Prostate gland (tissue), 2 donors: ENCODE data around the gene ZNF492. TPM values are rescaled to one million over a fixed set of nuclear protein-coding genes. Genes with fewer than 3 reads are reported as not detected.
"Not testable (repeated sequence)": the region's sequence is repeated elsewhere in the genome, so short reads cannot be mapped to it uniquely, and the experiment has no call there.

Experiments
- DNase-seq: peaks from one replicate; pipeline ENCODE4 v3.0.0-alpha.2; 2019; ENCODE audit warnings: low spot score
- H3K27ac ChIP-seq, 2 donors: fragments of 200-600 bp; sonication (generic); 2 replicates each; pipeline ENCODE4 v1.5.1; 2017 to 2019
- H3K27me3 ChIP-seq: fragments of 200-600 bp; sonication (generic); replicated peaks from 2 replicates; pipeline ENCODE4 v1.5.1; 2019; ENCODE audit not compliant: insufficient read depth
- H3K36me3 ChIP-seq, 2 donors: fragments of 200-600 bp; sonication (generic); 1 replicate in 1 of 2; 2 replicates in 1 of 2; pipeline versions ENCODE4 v1.5.1 to v1.8.1; 2017 to 2019
- H3K4me1 ChIP-seq: fragments of 200-600 bp; sonication (generic); replicated peaks from 2 replicates; pipeline ENCODE4 v1.5.1; 2019
- H3K4me3 ChIP-seq, 2 donors: fragments of 200-600 bp; sonication (generic); 2 replicates each; pipeline ENCODE4 v1.5.1; 2017 to 2019
- H3K9me3 ChIP-seq: fragments of 200-600 bp; sonication (generic); 2 replicates; pipeline ENCODE4 v1.5.1; 2017
- CTCF ChIP-seq, 4 experiments: fragments of 200-600 bp in 2 of 4; fragments of 450-650 bp in 2 of 4; sonication (generic) in 2 of 4; IDR thresholded peaks; 1 replicate in 3 of 4; 2 replicates in 1 of 4; pipeline ENCODE4 v1.5.1; 2016 to 2019; ENCODE audit warnings: antibody characterized with exemption in 4 of 4, mild to moderate bottlenecking in 2 of 4, moderate library complexity in 2 of 4
- POLR2A ChIP-seq: fragments of 450-650 bp; IDR thresholded peaks from one replicate; pipeline ENCODE4 v1.6.1; 2016; ENCODE audit warnings: antibody characterized with exemption, mild to moderate bottlenecking
- POLR2AphosphoS5 ChIP-seq: sonication (generic); formaldehyde crosslinking; IDR thresholded peaks from one replicate; pipeline ENCODE4 v1.6.1; 2017; ENCODE audit warnings: antibody characterized with exemption
- WGBS: methylation state at CpG from one replicate; pipeline ENCODE4 v1.1.5; 2018; 5-methylcytosine and 5-hydroxymethylcytosine counted together
- intact Hi-C: fragments of 100-400 bp; cut with DNase I; formaldehyde crosslinking; loops from one replicate; pipeline ENCODE4 v1.14.2; 2022
- total RNA-seq, 2 donors: library from RNA; depleted of rRNA; stranded (reverse); fragments of >200 nt; gene quantifications; one replicate each; pipeline ENCODE4 v1.1.0, GENCODE V29; 2016

The ZNF492 gene
- total RNA-seq, 2 donors from 2014 or later: 0.32 to 0.97 TPM

GRCh38 chr19:22627526-22627925, 6.6 kb upstream of the ZNF492 start:
- H3K4me3 ChIP-seq: no peak overlapping the region
- no peak for DNase-seq
- no peaks in the 10 kb centered on the region for H3K4me1 ChIP-seq
- H3K9me3 ChIP-seq: no peaks in the 10 kb centered on the region
- intact Hi-C loops: no loop called here
- WGBS: 91% methylated on average over 1 of the region's 1 CpG
- TF ChIP-seq CTCF (IDR thresholded peaks at IDR 0.05) (no peak), POLR2AphosphoS5 (no peak), POLR2A (no peak)
- no peaks in the 10 kb centered on the region for H3K36me3 ChIP-seq
- H3K27me3 ChIP-seq: no peaks in the 10 kb centered on the region
- H3K27ac ChIP-seq: no peak overlapping the region

GRCh38 chr19:22628401-22628800, 5.7 kb upstream of the ZNF492 start:
- 93% methylated on average over 6 of the region's 6 CpGs for WGBS
- Histone ChIP-seq H3K4me3 (no peak overlapping the region), H3K27ac (no peak overlapping the region), H3K36me3 (no peaks in the 10 kb centered on the region), H3K27me3 (no peaks in the 10 kb centered on the region), H3K9me3 (no peaks in the 10 kb centered on the region), H3K4me1 (no peaks in the 10 kb centered on the region)
- DNase-seq: no peak
- TF ChIP-seq CTCF (IDR thresholded peaks at IDR 0.05) (no peak), POLR2AphosphoS5 (no peak), POLR2A (no peak)
- intact Hi-C loops: no loop called here

DNA sequence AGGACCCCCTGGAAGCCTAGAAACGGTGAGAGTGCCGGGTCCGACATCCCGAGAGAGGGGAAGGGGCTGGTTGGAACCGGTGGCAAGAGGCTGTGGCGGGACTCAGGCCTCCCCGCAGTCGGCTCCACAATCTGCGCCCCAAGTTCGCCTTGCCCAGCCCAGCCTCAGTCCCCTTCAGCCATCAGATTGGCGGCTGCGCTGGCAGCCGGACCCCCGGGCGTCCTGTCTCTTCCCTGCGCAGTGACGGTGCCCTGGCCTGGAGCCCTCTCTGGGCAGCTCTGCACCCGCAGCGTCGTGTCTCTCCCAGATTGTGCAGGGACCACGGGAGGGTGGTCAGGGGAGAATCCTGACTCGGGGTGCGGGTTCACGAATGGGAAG, 315 bp downstream of the ZNF492 start:
- no peak for DNase-seq
- no peaks in the 10 kb centered on the region for H3K9me3 ChIP-seq
- TF ChIP-seq POLR2AphosphoS5 (no peak), CTCF (IDR thresholded peaks at IDR 0.05) (no peak), POLR2A (no peak)
- WGBS: under 1% methylated on average over 24 of the region's 24 CpGs
- no peaks in the 10 kb centered on the region for H3K4me1 ChIP-seq
- H3K4me3 ChIP-seq: peak overlapping the region; percentile 25 to 43
- intact Hi-C loops: no loop called here
- H3K27ac ChIP-seq: no peak overlapping the region
- no peaks in the 10 kb centered on the region for H3K27me3 ChIP-seq
- H3K36me3 ChIP-seq: no peaks in the 10 kb centered on the region

GRCh38 chr19:22685493-22685892, 51.4 kb downstream of the ZNF492 start:
- H3K4me1 ChIP-seq, DNase-seq, H3K27ac ChIP-seq, H3K4me3 ChIP-seq, H3K36me3 ChIP-seq, H3K27me3 ChIP-seq, H3K9me3 ChIP-seq, intact Hi-C loops: not testable (repeated sequence)
- WGBS: 95% methylated on average over 2 of the region's 2 CpGs

- H3K27ac ChIP-seq, H3K27me3 ChIP-seq, H3K9me3 ChIP-seq, H3K4me1 ChIP-seq, H3K36me3 ChIP-seq, DNase-seq, intact Hi-C loops, H3K4me3 ChIP-seq: not testable (repeated sequence)
- WGBS: 93% methylated on average over 21 of the region's 22 CpGs
These were observed 68.5 kb downstream of the ZNF492 start for GRCh38 chr19:22702661-22703060.

DNA sequence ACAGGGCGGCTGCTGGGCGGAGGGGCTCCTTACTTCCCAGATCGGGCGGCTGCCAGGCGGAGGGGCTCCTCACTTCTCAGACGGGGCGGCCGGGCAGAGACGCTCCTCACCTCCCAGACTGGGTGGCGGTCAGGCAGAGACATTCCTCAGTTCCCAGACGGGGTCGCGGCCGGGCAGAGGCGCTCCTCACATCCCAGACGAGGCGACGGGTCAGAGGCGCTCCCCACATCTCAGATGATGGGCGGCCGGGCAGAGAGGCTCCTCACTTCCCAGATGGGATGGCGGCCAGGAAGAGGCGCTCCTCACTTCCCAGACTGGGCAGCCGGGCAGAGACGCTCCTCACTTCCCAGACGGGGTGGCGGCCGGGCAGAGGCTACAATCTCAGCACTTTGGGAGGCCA, 69.0 kb downstream of the ZNF492 start:
- H3K36me3 ChIP-seq, DNase-seq, H3K4me1 ChIP-seq, H3K27ac ChIP-seq, H3K4me3 ChIP-seq, H3K9me3 ChIP-seq, H3K27me3 ChIP-seq, intact Hi-C loops: not testable (repeated sequence)
- WGBS: 97% methylated on average over 24 of the region's 28 CpGs

- TF ChIP-seq CTCF (IDR thresholded peaks at IDR 0.05) (no peak), POLR2AphosphoS5 (no peak)
- Histone ChIP-seq H3K9me3 (no peaks in the 10 kb centered on the region), H3K4me3 (no peak overlapping the region), H3K27me3 (no peaks in the 10 kb centered on the region), H3K4me1 (no peaks in the 10 kb centered on the region), H3K27ac (no peak overlapping the region), H3K36me3 (no peaks in the 10 kb centered on the region)
- DNase-seq: no peak
- intact Hi-C loops: no loop called here
- WGBS: 40% methylated on average over 22 of the region's 27 CpGs
These were observed 74.9 kb downstream of the ZNF492 start for GRCh38 chr19:22708983-22709382.
